Myocyte (in vitro differentiated cells): ENCODE results near the gene LRRC57. TPM values are rescaled to one million over a fixed set of nuclear protein-coding genes. Genes with fewer than 3 reads are reported as not detected.

Source experiments
- DNase-seq: peaks from one replicate; pipeline ENCODE4 v3.0.0-alpha.2; 2012; ENCODE audit warnings: low read depth
- total RNA-seq: library from RNA; depleted of rRNA; stranded (reverse); fragments of >200 nt; gene quantifications from 2 replicates; pipeline ENCODE4 v1.2.3, GENCODE V29; 2014

The LRRC57 gene
- total RNA-seq, 1 donor from 2014 or later, result 11.1 TPM

GRCh38 chr15:42553554-42553953, 5.0 kb upstream of the LRRC57 start:
- DNase-seq, result no peak

GRCh38 chr15:42549741-42550392, 1.3 kb upstream of the LRRC57 start:
- DNase-seq, result no peak

- DNase-seq, result peak; percentile 35
Measured at GRCh38 chr15:42549032-42549491, 469 bp upstream of the LRRC57 start.

- DNase-seq, result peak; percentile 55
Measured at GRCh38 chr15:42547918-42548248, 710 bp downstream of the LRRC57 start.

GRCh38 chr15:42544853-42545629, 3.6 kb downstream of the LRRC57 start:
- DNase-seq, result no peak

GRCh38 chr15:42533246-42533645, 15.3 kb downstream of the LRRC57 start:
- no peak for DNase-seq

- no peak for DNase-seq
Measured at GRCh38 chr15:42528970-42529369, 19.6 kb downstream of the LRRC57 start.

- no peak for DNase-seq
Measured at GRCh38 chr15:42523331-42523730, 25.3 kb downstream of the LRRC57 start.

GRCh38 chr15:42511007-42511391, 37.6 kb downstream of the LRRC57 start:
- DNase-seq, result peak; percentile 48

- no peak for DNase-seq
Measured at GRCh38 chr15:42510258-42511006, 38.2 kb downstream of the LRRC57 start.

GRCh38 chr15:42508263-42508690, 40.3 kb downstream of the LRRC57 start:
- peak; percentile 93 for DNase-seq

GRCh38 chr15:42507514-42507913, 41.1 kb downstream of the LRRC57 start:
- peak; percentile 21 for DNase-seq

GRCh38 chr15:42504631-42505030, 44.0 kb downstream of the LRRC57 start:
- no peak for DNase-seq

GRCh38 chr15:42503825-42504224, 44.8 kb downstream of the LRRC57 start:
- no peak for DNase-seq

GRCh38 chr15:42502477-42502876, 46.1 kb downstream of the LRRC57 start:
- DNase-seq, result no peak

GRCh38 chr15:42499858-42500609, 48.6 kb downstream of the LRRC57 start:
- DNase-seq, result peak; percentile 45

- no peak for DNase-seq
Measured at GRCh38 chr15:42498212-42499068, 50.2 kb downstream of the LRRC57 start.

- peak; percentile 98 for DNase-seq
Measured at GRCh38 chr15:42495361-42496212, 53.0 kb downstream of the LRRC57 start, which contains the start of gene SNAP23. Gene SNAP23 (plus strand): TSS chr15:42495634. CDS start chr15:42511847, 16,213 bp downstream.

- DNase-seq, result peak; percentile 79
Measured at GRCh38 chr15:42494998-42495360, 53.6 kb downstream of the LRRC57 start.
